H1 (cell line): ENCODE measurements around the gene SOCS3. TPM values are rescaled to one million over a fixed set of nuclear protein-coding genes. Genes with fewer than 3 reads are reported as not detected.

Experiments used
- CTCF ChIA-PET: fragments of 300-600 bp; sonication (Branson Sonifier 250); formaldehyde crosslinking; loops from one replicate; lab custom pipeline; 2021; ENCODE audit not compliant: partially characterized antibody; lab: Charles Lee
- POLR2A ChIA-PET: fragments of 300-600 bp; sonication (Branson Sonifier 250); formaldehyde crosslinking; loops from one replicate; lab custom pipeline; 2021; ENCODE audit warnings: inconsistent platforms; ENCODE audit not compliant: partially characterized antibody; lab: Charles Lee
- DNase-seq, 2 experiments: peaks; one replicate each; pipeline versions ENCODE4 v3.0.0 to v3.0.0-alpha.2; 2010 to 2022; ENCODE audit warnings: low spot score in 2 of 2, low read depth in 1 of 2, mixed read lengths in 1 of 2
- FAIRE-seq: peaks from 2 replicates; lab custom pipeline; 2011; peaks lifted over from hg19 to GRCh38; lab: Jason Lieb, UNC
- H2AFZ ChIP-seq: 2 replicates; pipeline ENCODE4 v1.8.1; 2012; ENCODE audit warnings: low read length, inconsistent platforms
- H2AK5ac ChIP-seq: 2 replicates; pipeline ENCODE4 v1.6.1; 2013; ENCODE audit warnings: low read depth, low read length
- H2BK120ac ChIP-seq: replicated peaks from 2 replicates; pipeline ENCODE3; 2013; ENCODE audit warnings: low read depth, low read length, inconsistent platforms
- H2BK12ac ChIP-seq: 2 replicates; pipeline ENCODE4 v1.6.1; 2013; ENCODE audit warnings: low read depth, low read length
- H2BK15ac ChIP-seq: 2 replicates; pipeline ENCODE4 v1.6.1; 2013; ENCODE audit warnings: low read length
- H2BK20ac ChIP-seq: 2 replicates; pipeline ENCODE4 v1.6.1; 2013; ENCODE audit warnings: low read length
- H2BK5ac ChIP-seq: 2 replicates; pipeline ENCODE4 v1.6.1; 2013; ENCODE audit warnings: low read depth, low read length
- H3K14ac ChIP-seq: 2 replicates; pipeline ENCODE4 v1.6.1; 2013; ENCODE audit warnings: inconsistent platforms; ENCODE audit not compliant: insufficient read length
- H3K18ac ChIP-seq: 2 replicates; pipeline ENCODE4 v1.6.1; 2013; ENCODE audit warnings: low read length; ENCODE audit errors: extremely low read depth
- H3K23ac ChIP-seq: 2 replicates; pipeline ENCODE4 v1.6.1; 2013; ENCODE audit warnings: inconsistent platforms; ENCODE audit not compliant: insufficient read length
- H3K23me2 ChIP-seq: 2 replicates; pipeline ENCODE4 v1.6.1; 2013; ENCODE audit warnings: low read depth, low read length
- H3K27ac ChIP-seq: 2 replicates; pipeline ENCODE4 v1.6.1; 2011; ENCODE audit warnings: low read depth, low read length, inconsistent platforms
- H3K27me3 ChIP-seq, 4 experiments: replicated peaks in 1 of 4; 1 replicate in 1 of 4; 2 replicates in 3 of 4; pipeline versions ENCODE4 v1.6.1 to v1.8.1; 2011 to 2013; ENCODE audit warnings: low read length in 3 of 4, mild to moderate bottlenecking in 3 of 4, inconsistent platforms in 2 of 4, mixed read lengths in 2 of 4, moderate library complexity in 1 of 4; ENCODE audit not compliant: control insufficient read depth in 3 of 4, insufficient read depth in 3 of 4; ENCODE audit errors: extremely low read depth in 1 of 4
- H3K36me3 ChIP-seq, 4 experiments: 2 replicates each; pipeline versions ENCODE4 v1.6.1 to v1.8.1; 2011 to 2013; ENCODE audit warnings: mild to moderate bottlenecking in 4 of 4, low read length in 3 of 4, moderate library complexity in 2 of 4, control low read depth in 1 of 4, inconsistent platforms in 1 of 4; ENCODE audit not compliant: insufficient read depth in 4 of 4, control insufficient read depth in 2 of 4
- H3K4ac ChIP-seq: replicated peaks from 2 replicates; pipeline ENCODE3; 2013; ENCODE audit warnings: low read length, low read depth, mixed read lengths, inconsistent platforms; ENCODE audit not compliant: insufficient read length
- H3K4me1 ChIP-seq, 4 experiments: replicated peaks in 1 of 4; 1 replicate in 1 of 4; 2 replicates in 3 of 4; pipeline versions ENCODE4 v1.6.1 to v1.8.1; 2011 to 2013; ENCODE audit warnings: low read length in 3 of 4, inconsistent platforms in 2 of 4, mixed read lengths in 1 of 4; ENCODE audit not compliant: insufficient read depth in 4 of 4, control insufficient read depth in 3 of 4
- H3K4me2 ChIP-seq, 2 experiments: 2 replicates each; pipeline versions ENCODE4 v1.6.1 to v1.8.1; 2011 to 2013; ENCODE audit warnings: low read depth in 2 of 2, low read length in 2 of 2, control low read depth in 1 of 2, inconsistent platforms in 1 of 2, mild to moderate bottlenecking in 1 of 2; ENCODE audit not compliant: insufficient read depth in 1 of 2
- H3K4me3 ChIP-seq, 4 experiments: fragments of 200-600, 300-600 bp in 1 of 4; sonication (generic), shearing (Covaris generic), sonication (Bioruptor Twin) in 1 of 4; 2 replicates each; pipeline versions ENCODE4 v1.5.1 to v1.8.1; 2011 to 2016; ENCODE audit warnings: low read length in 4 of 4, low read depth in 3 of 4, control low read depth in 2 of 4, inconsistent platforms in 2 of 4, mild to moderate bottlenecking in 2 of 4, mixed read lengths in 1 of 4, moderate library complexity in 1 of 4; ENCODE audit not compliant: insufficient read depth in 2 of 4; ENCODE audit errors: extremely low read depth in 1 of 4
- H3K56ac ChIP-seq: replicated peaks from 2 replicates; pipeline ENCODE3; 2013; ENCODE audit warnings: low read depth, mild to moderate bottlenecking, mixed read lengths, low read length, inconsistent platforms; ENCODE audit not compliant: insufficient read length
- H3K79me1 ChIP-seq: 2 replicates; pipeline ENCODE4 v1.6.1; 2013; ENCODE audit warnings: low read depth, low read length, control low read depth
- H3K79me2 ChIP-seq, 2 experiments: 2 replicates each; pipeline versions ENCODE4 v1.6.1 to v1.8.1; 2012 to 2013; ENCODE audit warnings: low read length in 2 of 2, mild to moderate bottlenecking in 2 of 2, inconsistent platforms in 1 of 2; ENCODE audit not compliant: insufficient read depth in 2 of 2, control insufficient read depth in 1 of 2
- H3K9ac ChIP-seq, 4 experiments: replicated peaks in 1 of 4; 1 replicate in 1 of 4; 2 replicates in 3 of 4; pipeline versions ENCODE4 v1.6.1 to v1.8.1; 2011 to 2013; ENCODE audit warnings: low read depth in 3 of 4, low read length in 3 of 4, control low read depth in 2 of 4, mild to moderate bottlenecking in 2 of 4, moderate library complexity in 2 of 4, inconsistent platforms in 1 of 4; ENCODE audit errors: extremely low read depth in 1 of 4
- H3K9me3 ChIP-seq, 2 experiments: 2 replicates each; pipeline versions ENCODE4 v1.6.1 to v1.8.1; 2012 to 2013; ENCODE audit warnings: mild to moderate bottlenecking in 2 of 2, moderate library complexity in 2 of 2, control low read depth in 1 of 2, inconsistent platforms in 1 of 2, low read depth in 1 of 2, low read length in 1 of 2, mixed read lengths in 1 of 2; ENCODE audit not compliant: insufficient read depth in 2 of 2
- H4K20me1 ChIP-seq, 2 experiments: replicated peaks in 1 of 2; 2 replicates each; pipeline versions ENCODE3 to v1.8.1; 2011 to 2013; ENCODE audit warnings: inconsistent platforms in 2 of 2, low read length in 2 of 2, mild to moderate bottlenecking in 1 of 2; ENCODE audit not compliant: insufficient read depth in 2 of 2, control insufficient read depth in 1 of 2
- H4K5ac ChIP-seq: 2 replicates; pipeline ENCODE4 v1.6.1; 2013; ENCODE audit warnings: low read length, low read depth, mixed read lengths, inconsistent platforms; ENCODE audit not compliant: insufficient read length
- H4K8ac ChIP-seq: 2 replicates; pipeline ENCODE4 v1.8.0; 2013; ENCODE audit warnings: mild to moderate bottlenecking, moderate library complexity, low read length, inconsistent platforms; ENCODE audit not compliant: insufficient read depth; ENCODE audit errors: extremely low read depth
- H4K91ac ChIP-seq: replicated peaks from 2 replicates; pipeline ENCODE3; 2013; ENCODE audit warnings: low read length, mixed read lengths, inconsistent platforms; ENCODE audit not compliant: insufficient read length
- BRCA1 ChIP-seq: IDR thresholded peaks from 2 replicates; pipeline ENCODE4 v1.6.1; 2012; ENCODE audit warnings: low read depth, low read length, improper control_type of control experiment
- HDAC6 ChIP-seq: IDR thresholded peaks from one replicate; pipeline ENCODE4 v1.7.1; 2012; ENCODE audit warnings: low read depth, mild to moderate bottlenecking, inconsistent platforms, low read length, moderate library complexity
- KDM5A ChIP-seq: fragments of 200-600 bp; IDR thresholded peaks from 2 replicates; pipeline ENCODE4 v1.7.1; 2012; ENCODE audit warnings: mild to moderate bottlenecking, low read length, inconsistent platforms, mixed read lengths
- YY1 ChIP-seq: IDR thresholded peaks from 2 replicates; pipeline ENCODE4 v1.6.1; 2011; ENCODE audit warnings: low read depth, mild to moderate bottlenecking, low read length
- WGBS, 2 experiments: shearing (Covaris generic) in 1 of 2; methylation state at CpG; one replicate each; pipeline versions ENCODE4 v1.1.6 to v1.1.7; 2013 to 2015; ENCODE audit warnings: low lambda C conversion rate in 2 of 2, mixed read lengths in 2 of 2, inconsistent platforms in 1 of 2, low coverage in 1 of 2, missing lambda C conversion rate in 1 of 2; ENCODE audit not compliant: insufficient replicate concordance in 2 of 2, insufficient coverage in 1 of 2, insufficient read length in 1 of 2; ENCODE audit errors: extremely low coverage in 1 of 2, missing lambda C conversion rate in 1 of 2; 5-methylcytosine and 5-hydroxymethylcytosine counted together
- polyA plus RNA-seq, 7 experiments: library from polyadenylated mRNA; depleted of rRNA in 3 of 7; stranded (reverse) in 5 of 7; unstranded in 2 of 7; fragments of >200 nt in 5 of 7; fragments of 200-250 nt in 2 of 7; gene quantifications; 1 replicate in 5 of 7; 2 replicates in 1 of 7; 4 replicates in 1 of 7; pipeline versions ENCODE4 v1.2.1 to v1.2.3, GENCODE V29; 2011 to 2013; ENCODE audit warnings: missing spikeins in 2 of 7, mixed read lengths in 2 of 7
- total RNA-seq: library from RNA; stranded (reverse); fragmentation: NEBNext Ultra II Directional; extraction: Animal tissue kit (Norgen Biotek cat#: 25700); gene quantifications from 2 replicates; pipeline ENCODE4 v1.2.1, GENCODE V29; 2021

Gene SOCS3
- total and polyA plus RNA-seq, 2 of the 8 experiments (the other 6 are each of a cell fraction or from before 2014, with no cell fraction given), result 10.1 to 47.9 TPM

GRCh38 chr17:78399693-78400144 lies 39.8 kb upstream of the SOCS3 start:
- Histone ChIP-seq H3K4me1 (no peaks in the 10 kb centered on the region), H3K4ac (no peak overlapping the region), H2BK120ac (no peak overlapping the region), H2BK5ac (no peak overlapping the region), H3K27me3 (no peaks in the 10 kb centered on the region), H3K56ac (no peak overlapping the region), H2AFZ (no peak overlapping the region), H2BK15ac (no peak overlapping the region), H3K14ac (no peak overlapping the region), H3K23me2 (no peaks in the 10 kb centered on the region), H2BK20ac (no peak overlapping the region), H3K18ac (no peak overlapping the region), H4K20me1 (peaks cover 14 to 32% of the 10 kb centered on the region in 2 experiments), H4K91ac (no peak overlapping the region), H3K4me2 (no peak overlapping the region), H3K79me1 (peaks cover 8% of the 10 kb centered on the region; the same call in 1 of the 2 replicates), H3K9ac (no peak overlapping the region), H4K8ac (no peak overlapping the region), H2AK5ac (no peak overlapping the region), H3K27ac (no peak overlapping the region), H3K36me3 (peaks cover 36 to 72% (median 67%) of the 10 kb centered on the region in 4 experiments), H3K23ac (no peak overlapping the region), H4K5ac (no peak overlapping the region), H3K79me2 (peaks cover 0 to 60% of the 10 kb centered on the region in 2 experiments; a peak in 3 of 4 replicates), H3K4me3 (no peak overlapping the region), H3K9me3 (no peaks in the 10 kb centered on the region), H2BK12ac (no peak overlapping the region)
- ChIA-PET POLR2A (no interaction called here), CTCF (interaction anchor here (1.2 to 4.9 kb wide), 3 partner anchors 9 to 54 kb away, joined by 4 to 45 read pairs (median 15); no protein-coding TSS in a partner anchor)
- FAIRE-seq, result no peak
- DNase-seq, result no peak
- 84% methylated on average over 6 of the region's 6 CpGs; no CpG with 5 or more reads in 1 of the 2 experiments for WGBS, 2 experiments
- TF ChIP-seq BRCA1 (no peak), HDAC6 (no peak), KDM5A (no peak), YY1 (no peak)
